Measurements from ENCODE around the gene CPEB4.

The CPEB4 gene

DNA sequence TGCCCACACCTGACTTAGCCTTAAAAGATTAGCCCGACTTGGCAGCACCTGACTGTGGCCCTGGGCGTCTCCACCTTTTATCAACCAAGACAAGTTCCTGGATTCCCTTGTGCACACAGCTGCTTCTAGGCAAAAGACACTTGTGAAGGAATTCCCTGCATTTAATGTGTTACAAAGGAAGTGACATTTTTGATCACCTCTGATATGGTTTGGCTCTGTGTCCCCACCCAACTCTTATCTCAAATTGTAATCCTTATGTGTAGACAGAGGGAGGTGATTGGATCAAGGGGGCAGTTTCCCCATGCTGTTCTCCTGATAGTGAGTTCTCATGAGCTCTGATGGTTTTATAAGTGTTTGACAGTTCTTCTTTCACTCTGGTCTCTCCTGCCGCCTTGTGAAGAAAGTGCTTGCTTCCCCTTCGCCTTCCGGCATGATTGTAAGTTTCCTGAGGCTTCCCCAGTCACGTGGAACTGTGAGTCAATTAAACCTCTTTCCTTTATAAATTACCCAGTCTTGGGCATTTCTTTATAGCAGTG lies 2.6 kb upstream of the CPEB4 start:
- DNase-seq: no peak

DNA sequence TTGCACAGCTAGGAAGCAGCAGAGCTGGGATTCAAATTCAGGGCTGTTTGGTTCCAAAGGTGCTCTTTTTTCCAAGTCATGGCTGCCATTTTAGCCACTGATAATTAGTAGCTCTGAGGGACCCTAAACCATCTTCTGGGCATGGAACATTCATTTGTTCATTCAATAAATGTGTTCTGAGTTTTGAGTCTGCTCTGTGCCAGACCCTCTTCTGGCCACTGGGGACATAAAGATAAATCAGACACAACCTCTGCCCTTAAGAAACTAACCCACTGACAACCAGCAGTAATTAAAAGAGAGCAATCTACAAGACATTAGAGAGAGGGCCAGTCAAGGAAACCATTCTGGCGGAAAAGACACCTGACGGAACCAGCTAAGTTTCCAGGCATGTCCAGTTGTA lies 2.0 kb upstream of the CPEB4 start:
- DNase-seq: no peak

DNA sequence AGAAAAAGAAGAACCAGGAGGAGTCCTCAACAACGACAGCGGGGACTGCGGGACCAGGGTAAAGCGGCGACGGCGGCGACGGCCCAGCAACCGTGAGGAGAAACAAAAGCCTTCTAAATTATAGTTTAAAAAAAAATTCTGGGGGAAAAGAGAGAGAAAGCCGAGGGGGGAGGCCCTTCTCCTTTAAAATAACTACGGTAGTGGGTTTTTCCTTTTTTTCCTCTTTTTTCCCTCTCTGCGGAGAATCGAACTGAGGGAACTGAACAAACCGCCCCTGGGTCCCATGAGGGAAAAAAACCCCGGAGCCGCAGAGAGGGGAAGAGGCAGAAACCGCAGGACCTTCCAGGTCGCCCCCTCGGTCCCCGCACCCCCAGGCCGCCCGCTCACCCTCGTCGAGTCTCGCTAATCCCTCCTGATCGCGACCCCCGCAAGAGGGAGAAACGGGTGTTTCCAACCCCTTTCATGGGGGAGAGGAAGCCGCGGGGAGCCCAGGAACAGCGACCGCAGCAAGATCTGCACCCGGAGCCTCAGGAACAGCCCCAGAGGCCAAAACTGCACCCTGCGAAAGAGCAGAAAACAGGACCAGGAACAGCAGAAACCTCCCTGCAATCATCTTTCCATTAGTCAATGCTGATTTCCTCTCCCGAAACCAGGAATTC lies 453 bp downstream of the CPEB4 start:
- DNase-seq: no peak

DNA sequence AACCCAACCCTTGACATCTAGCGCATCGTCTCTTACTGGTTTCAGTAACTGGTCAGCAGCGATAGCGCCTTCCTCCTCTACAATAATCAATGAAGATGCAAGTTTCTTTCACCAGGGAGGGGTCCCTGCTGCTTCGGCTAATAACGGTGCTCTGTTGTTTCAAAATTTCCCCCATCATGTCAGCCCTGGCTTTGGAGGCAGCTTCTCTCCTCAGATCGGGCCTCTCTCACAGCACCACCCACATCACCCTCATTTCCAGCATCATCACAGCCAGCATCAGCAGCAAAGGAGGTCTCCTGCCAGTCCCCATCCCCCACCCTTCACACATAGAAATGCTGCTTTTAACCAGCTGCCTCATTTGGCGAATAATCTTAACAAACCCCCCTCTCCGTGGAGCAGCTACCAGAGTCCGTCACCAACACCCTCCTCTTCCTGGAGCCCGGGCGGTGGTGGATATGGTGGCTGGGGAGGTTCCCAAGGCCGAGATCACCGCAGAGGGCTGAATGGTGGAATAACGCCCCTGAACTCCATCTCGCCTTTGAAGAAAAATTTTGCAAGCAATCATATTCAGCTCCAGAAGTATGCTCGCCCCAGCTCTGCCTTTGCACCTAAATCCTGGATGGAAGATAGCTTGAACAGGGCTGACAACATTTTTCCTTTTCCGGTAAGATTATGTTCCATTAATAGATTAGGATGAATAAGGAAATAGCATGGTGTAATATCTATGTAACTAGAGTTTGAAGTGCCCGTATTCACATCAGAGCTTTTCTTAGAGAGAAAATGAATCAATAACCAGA lies 2.2 kb downstream of the CPEB4 start:
- DNase-seq: no peak

DNA sequence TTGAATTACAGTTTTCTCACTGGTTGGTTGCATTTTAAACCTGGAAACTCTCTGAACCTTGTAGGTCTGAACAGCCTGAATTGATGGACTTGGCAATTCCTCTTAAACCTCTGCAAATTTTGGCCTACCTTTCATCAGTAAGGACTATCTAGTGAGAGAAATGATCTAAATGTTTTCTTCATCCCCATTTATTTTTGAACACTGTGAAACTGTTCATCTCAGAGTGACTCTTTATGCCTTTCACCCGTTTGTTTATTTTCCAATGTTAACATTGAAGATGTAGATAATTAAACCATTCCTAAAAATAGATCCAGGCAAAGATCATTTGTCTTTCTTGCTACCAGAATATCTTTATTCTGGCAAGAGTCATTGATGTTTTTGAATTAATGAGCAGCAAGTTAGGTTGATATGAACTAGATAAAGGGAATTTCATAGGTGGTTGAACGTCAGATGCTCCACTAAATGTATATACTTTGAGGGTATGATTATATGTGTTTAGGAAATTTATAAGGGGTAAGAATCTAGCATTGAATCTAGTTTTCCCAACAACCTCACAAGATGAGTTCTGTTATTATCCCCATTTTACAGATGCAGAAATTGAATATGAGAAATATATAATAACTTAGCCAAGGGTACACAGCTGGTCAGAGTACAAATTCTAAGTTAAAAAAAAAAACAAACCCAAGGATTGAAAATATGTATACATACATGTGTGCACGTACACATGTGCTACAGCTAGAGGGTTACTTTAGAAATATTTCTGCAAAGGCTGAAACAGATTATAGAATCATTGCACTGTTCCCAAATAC lies 3.4 kb downstream of the CPEB4 start:
- DNase-seq: no peak

DNA sequence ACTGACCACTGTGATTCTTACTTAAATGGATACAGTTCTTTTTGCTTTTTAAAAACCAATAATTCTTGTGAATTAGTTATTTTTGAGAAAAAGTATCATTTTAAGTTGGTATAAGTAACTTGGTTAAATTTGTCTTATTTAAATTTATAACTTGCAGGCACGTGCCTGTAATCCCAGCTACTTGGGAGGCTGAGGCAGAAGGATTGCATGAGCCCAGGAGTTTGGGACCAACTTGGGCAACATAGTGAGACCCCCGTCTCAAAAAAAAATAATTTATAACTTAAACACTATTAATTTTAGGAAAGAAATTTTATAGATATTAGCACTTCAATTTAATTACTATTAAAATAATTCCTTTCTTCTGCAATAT lies 5.0 kb downstream of the CPEB4 start:
- DNase-seq: no peak

DNA sequence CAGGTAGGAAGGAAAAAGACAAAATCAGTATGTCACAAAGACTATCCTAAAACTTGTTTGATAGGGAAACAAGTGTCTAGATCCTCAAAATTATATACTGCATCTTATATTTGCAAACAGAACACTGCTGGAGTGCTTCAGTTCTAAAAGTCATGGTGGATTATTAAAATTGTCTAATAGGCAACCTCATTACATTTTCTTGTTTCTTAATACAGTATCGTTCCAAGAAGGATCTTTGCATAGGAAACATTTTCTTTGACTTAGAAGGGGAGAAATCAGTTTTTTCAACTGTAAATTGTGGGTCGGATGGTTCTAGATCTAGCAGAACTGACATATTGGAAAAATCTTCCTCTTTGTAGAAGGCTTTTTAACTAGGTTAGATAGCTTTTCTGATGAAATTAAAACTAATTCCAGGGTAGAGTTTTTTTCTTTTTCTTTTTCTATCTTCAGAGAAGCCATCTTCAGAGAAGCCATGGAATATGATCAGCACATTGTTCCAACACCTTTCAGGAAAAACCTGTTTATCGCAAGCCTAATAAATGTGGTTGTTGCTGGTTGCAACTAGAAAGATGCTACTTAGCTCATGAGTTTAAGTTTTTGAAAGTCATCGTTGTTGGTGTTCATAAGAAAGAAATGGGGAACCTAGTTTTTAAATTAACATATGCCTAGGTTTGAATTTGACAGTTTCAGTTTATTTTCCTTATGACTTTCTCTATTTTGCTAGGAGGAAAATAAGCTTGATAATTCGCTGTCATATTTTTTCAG lies 7.4 kb downstream of the CPEB4 start:
- no peak for DNase-seq

DNA sequence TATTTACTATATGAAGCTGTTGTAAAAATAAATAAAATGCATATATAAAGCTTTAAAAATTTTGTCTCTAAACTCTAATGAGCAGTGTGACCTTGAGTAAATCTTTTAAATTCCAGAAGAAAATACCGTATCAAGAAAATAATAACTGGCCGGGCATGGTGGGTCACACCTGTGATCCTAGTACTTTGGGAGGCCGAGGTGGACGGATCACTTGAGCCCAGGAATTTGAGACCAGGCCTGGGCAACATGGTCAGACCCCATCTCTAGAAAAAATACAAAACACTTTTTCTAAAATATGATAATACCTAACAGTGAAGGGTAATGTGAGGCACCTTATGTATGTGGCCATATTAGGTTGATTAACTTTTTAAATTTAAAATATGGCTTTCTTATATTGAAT lies 8.5 kb downstream of the CPEB4 start:
- DNase-seq: no peak

DNA sequence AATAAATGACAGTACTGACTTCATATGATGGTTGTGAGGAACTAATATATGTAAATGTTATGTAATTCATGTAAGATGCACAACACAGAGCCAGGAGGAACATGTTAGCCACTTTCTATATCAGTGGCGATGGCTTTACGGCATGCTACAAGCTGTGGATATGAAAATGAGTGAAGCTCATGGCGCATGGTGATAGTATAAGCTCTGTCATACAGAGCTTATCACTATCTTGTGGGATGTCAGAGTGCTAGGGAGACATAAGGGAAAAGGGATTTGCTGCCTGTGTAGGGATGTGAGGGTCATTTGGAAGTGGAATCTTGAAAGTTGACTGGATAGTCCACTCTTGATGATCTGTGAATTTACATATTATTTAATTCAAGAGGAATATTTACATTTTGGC lies 13.6 kb downstream of the CPEB4 start:
- no peak for DNase-seq

DNA sequence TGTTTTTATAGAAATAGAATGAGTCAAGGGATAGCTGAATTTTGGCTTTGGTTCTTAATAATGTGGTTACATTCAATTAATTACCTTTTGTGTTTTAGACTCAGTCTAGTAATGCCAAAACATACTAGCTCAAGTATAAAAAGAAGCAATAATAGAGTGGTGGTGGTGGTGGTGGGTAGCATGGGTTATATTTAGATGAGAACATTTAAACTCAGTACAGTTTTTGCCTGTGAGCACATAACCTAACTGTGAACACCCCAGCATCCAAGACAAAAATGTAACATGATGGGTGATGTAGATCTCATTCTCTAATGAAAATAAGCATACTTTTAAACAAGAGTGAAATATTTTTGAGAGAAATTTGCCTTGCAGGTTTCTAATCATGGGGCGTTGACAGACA lies 14.2 kb downstream of the CPEB4 start:
- no peak for DNase-seq

DNA sequence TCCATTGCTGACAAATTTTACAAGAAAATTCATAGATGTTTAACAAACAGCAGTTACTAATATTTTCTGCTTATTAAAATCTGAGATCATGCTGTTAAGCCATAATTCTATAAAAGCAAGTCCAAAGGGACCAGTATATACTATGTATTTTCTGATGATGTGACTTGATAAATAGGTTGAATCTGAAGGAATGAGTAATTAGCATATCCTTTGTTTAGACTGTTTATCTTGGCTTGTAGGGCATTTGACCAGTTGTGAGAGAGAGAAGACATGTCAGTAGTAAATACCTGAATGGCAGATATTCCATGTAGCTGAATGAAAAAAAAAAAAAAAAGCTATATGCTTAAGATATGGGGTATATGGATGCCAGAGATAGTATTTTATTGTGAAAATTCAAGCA lies 14.6 kb downstream of the CPEB4 start:
- DNase-seq: no peak

DNA sequence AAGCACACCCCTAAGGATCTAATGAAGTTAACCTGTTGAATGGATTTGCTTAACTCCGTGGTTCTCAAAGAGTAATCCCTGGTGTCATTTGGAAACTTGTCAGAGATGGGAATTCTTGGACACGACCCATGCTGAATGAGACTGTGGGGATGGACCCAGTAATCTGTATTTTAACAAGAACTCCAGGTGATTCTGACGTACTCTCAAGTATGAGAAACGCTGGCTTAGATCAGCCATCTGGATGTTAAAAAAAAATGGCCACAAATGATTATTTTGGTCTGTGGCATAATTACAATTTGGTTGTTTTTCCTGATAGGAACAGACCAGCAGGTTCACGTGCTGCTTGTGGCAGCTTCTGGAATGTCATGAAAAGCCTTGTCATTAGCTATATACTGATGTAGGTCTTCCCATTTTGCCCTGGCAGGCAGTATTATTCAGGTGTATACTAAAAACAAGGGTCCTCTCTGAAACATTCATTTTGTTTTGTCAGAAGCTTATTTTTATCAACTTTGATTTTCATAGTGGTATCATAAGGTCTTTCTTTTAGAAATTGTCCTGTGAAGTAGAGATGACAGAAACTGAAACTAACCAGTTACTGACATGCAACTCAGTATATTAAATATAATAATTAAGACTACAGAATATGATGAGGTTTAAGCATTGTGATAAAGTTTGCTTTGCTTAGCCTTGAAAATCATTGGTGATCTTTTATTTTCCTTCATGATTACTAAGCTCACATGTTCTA lies 15.4 kb downstream of the CPEB4 start:
- DNase-seq: no peak

DNA sequence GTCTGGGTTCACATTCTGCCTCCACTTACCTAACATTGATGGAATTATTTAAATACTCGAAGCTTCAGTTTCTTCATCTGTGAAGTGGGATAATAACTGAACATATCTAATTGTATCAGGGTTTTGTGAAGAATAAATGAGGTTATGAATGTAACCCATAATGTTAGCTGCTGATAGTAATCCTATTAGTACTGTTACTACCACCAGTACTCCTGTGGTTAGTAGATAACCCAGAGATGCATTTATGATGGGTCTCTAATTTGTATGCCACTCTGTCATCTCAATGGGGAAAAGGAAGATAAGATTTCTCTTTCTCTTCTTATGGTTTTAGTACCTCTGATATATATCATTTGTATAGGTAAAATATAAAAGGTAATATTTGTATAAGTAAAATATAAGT lies 16.0 kb downstream of the CPEB4 start:
- no peak for DNase-seq

DNA sequence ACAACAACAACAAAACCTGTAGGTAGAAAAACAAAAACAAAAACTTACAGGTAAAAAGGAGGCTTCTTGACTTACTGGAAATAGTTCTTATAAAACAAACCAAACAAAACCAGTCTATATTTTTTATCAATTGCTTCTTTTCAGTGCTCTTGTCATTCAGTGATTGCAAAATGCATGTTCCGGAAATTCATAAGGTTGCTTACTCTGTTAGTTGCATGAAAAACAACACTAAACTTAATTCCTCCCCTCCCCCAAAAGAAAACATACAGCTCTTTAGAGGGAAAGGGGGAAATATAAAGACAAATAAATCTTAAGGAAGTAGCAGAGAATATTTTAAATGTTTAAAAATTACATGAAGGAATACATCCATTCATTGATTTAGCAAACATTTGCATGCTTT lies 19.1 kb downstream of the CPEB4 start:
- no peak for DNase-seq

DNA sequence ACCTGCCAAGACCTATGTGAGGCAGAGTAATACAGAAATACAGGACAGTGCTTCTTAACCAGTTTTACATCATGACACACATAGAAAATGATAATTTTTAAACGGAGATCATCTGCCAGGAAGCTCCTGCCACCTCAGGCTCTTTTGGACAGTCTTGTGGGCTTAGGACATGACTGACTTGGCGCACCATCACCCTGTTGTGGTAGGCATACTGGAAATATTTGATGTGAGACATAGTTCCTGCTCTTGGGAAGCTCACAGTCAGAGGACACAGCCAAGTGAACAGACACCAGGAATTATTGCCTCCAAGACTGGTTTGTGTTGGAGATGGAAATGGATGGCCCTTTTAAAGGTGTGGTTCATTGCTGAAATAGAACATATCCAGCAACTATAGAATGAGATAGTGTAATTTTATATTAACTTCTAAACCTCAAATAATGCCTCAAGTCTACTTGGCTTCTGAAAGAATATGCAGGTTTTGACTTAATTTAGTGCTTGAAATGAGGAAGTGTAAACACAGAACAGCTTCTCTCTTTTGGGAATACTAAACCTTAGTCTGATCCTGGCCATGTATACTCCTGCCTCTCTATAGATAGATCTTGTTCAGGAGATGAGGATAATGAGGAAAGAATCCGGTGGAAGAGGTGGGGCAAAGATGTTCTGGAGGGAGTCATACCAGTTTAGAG lies 19.7 kb downstream of the CPEB4 start:
- DNase-seq: no peak

DNA sequence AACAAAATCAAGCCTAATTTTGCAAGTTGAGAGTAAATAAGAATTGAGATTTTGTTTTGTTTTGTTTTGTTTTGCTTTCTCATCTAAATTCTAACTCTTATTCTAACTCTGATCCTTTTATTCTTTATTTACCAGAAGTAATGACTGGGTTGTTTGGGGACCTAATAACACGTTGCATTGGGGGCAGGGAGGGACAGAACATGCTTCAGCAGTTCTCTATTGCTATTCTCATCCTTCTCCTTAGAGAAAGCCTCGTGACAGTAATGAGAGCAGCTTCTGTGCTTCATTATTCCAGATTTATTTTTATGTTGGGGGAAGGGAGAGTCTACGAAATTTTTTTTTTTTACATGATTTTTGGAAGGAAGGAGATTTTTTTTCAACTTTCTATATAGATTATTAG lies 21.1 kb downstream of the CPEB4 start:
- DNase-seq: no peak

DNA sequence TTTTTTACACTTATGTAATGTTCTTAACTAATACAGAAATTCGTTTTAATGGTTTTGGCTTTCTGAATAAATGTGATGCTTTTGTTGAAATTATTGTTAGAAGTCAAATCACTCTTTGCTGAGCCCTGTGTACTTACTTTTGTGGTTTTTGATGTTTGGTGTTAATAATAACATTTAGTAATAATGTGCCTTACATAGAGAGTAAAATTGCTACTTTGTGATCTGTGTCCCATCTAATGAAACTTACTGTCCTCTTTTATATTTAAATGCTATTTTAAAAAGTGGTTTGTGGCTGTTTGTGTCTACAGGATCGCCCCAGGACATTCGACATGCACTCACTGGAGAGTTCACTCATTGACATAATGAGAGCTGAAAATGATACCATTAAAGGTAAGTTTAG lies 22.1 kb downstream of the CPEB4 start:
- no peak for DNase-seq

DNA sequence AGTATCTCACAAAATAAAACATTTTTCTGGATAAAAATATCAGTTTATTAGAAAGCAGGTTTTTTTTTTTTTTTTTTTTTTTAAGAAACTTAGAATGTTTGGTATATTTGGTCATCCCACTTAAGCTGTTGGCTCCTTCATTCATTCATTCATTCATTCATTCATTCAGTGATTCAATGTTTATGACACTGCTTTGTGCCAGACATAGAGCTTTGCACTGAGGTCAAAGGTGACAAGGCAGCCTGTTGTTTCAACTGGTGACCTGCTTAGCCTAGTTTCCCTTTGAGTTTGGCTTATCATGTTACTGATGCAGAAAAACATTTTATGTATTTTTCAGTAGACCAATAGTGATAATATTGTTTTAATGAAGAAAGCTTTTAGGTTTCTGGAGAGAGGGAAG lies 23.5 kb downstream of the CPEB4 start:
- no peak for DNase-seq

DNA sequence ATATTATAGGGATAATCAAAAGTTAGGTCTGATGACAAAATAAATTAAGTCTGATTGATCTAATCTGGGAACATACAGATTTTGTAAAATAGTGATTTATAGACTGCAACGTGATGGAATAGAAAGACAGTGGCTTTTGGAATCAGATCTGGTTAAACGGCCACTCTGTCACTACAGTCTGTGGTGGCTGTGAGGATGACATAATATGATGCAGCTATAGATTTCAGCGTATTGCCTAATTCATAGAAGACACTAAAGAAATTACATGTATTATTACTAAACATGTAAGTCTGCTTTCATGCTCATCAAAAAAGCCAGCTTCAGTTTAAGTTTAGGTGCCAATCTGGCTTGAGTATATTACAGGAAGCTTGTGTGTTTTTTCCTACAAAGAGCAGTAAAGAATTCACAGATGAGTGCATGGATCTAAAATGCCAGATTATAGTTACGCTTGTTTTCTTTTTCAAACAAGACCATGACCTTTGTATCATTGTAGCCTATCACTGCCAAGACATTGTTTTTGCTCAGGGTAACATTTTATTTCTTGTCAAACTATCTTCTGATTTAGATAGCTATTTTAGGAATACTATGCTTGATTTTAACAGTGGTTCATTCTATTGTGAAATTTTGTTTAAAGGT lies 25.7 kb downstream of the CPEB4 start:
- no peak for DNase-seq

DNA sequence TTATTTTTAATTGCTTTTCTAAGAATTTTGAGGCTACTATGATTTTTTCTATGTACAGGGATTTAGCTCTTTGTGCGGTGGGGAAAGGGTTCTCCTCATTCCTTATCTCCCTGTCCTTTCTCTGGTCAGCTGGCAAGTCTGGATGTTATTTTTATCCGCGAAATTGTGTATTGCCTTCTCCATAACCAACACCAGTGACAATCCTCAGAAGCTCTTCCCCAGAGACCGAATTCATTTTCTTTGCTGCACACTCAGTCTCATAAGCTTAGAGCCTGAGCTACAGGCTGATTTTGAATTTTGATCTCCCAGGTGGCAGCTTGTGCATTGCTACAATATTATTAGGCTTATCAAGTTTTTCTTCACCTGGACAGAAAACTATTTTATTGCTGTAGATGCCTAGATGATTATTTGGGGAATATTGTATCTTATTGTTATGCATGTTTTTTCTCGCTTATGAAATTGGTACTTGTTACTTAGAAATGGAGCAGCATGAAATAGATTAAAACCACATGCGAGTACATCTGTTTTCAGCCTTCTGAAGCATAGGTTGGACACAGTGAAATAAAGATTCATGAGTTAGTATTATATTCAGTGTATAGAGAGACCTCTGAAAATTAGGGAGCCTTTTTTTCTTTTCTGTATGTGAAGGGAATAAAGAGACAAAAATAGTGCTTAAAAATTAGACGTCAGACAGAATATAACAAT lies 27.3 kb downstream of the CPEB4 start:
- DNase-seq: no peak
